PC-9 (cell line): Measurements from ENCODE around the gene MOCOS. TPM values are rescaled to one million over a fixed set of nuclear protein-coding genes. Genes with fewer than 3 reads are reported as not detected.

Experiments used
- BruUV-seq: library from RNA; stranded (reverse); fragments of 400-500 nt; replicated peaks from 2 replicates; lab custom pipeline; 2021; lab: Mats Ljungman, UMichigan
- CTCF ChIA-PET: fragments of 300-600 bp; sonication (Branson Sonifier 250); formaldehyde crosslinking; loops from one replicate; lab custom pipeline; 2022; ENCODE audit warnings: antibody characterized with exemption; lab: Charles Lee
- POLR2A ChIA-PET: fragments of 300-600 bp; sonication (Branson Sonifier 250); formaldehyde crosslinking; loops from one replicate; lab custom pipeline; 2022; ENCODE audit warnings: antibody characterized with exemption; ENCODE audit not compliant: unreplicated experiment; lab: Charles Lee
- DNase-seq, 2 experiments: peaks; one replicate each; pipeline versions ENCODE4 v3.0.0 to v3.0.0-alpha.2; 2015 to 2022; ENCODE audit warnings: mixed read lengths in 1 of 2
- H2AFZ ChIP-seq: fragments of 200-600 bp; sonication (generic); 2 replicates; pipeline ENCODE4 v1.8.1; 2017; ENCODE audit warnings: antibody characterized with exemption
- H3F3A ChIP-seq: fragments of 200-600 bp; sonication (generic); 2 replicates; pipeline ENCODE4 v1.8.1; 2017; ENCODE audit warnings: antibody characterized with exemption, mild to moderate bottlenecking, low read depth; ENCODE audit not compliant: insufficient read depth
- H3K27ac ChIP-seq: fragments of 200-600 bp; sonication (generic); 2 replicates; pipeline ENCODE4 v1.6.1; 2016; ENCODE audit warnings: mixed run types
- H3K27me3 ChIP-seq: fragments of 200-600 bp; sonication (generic); 2 replicates; pipeline ENCODE4 v1.6.1; 2016; ENCODE audit warnings: low read depth, mixed run types; ENCODE audit not compliant: insufficient read depth
- H3K36me3 ChIP-seq: fragments of 200-600 bp; sonication (generic); 2 replicates; pipeline ENCODE4 v1.6.1; 2016; ENCODE audit warnings: low read depth, mixed run types
- H3K4me1 ChIP-seq: fragments of 200-600 bp; sonication (generic); replicated peaks from 2 replicates; pipeline ENCODE4 v1.6.1; 2016; ENCODE audit warnings: mixed run types; ENCODE audit not compliant: insufficient read depth
- H3K4me2 ChIP-seq: fragments of 200-600 bp; sonication (generic); 2 replicates; pipeline ENCODE4 v1.6.1; 2017; ENCODE audit warnings: mixed run types
- H3K4me3 ChIP-seq: fragments of 200-600 bp; sonication (generic); 2 replicates; pipeline ENCODE4 v1.6.1; 2016; ENCODE audit warnings: mixed run types
- H3K79me2 ChIP-seq: fragments of 200-600 bp; sonication (generic); 2 replicates; pipeline ENCODE4 v1.6.1; 2017; ENCODE audit warnings: low read depth, mixed run types
- H3K9me2 ChIP-seq: fragments of 200-600 bp; sonication (generic); 2 replicates; pipeline ENCODE4 v1.8.1; 2017; ENCODE audit warnings: mild to moderate bottlenecking; ENCODE audit not compliant: insufficient read depth
- H3K9me3 ChIP-seq: fragments of 200-600 bp; sonication (generic); 2 replicates; pipeline ENCODE4 v1.8.1; 2016; ENCODE audit warnings: low read depth; ENCODE audit not compliant: insufficient read depth
- H4K20me1 ChIP-seq: fragments of 200-600 bp; sonication (generic); 2 replicates; pipeline ENCODE4 v1.8.1; 2017; ENCODE audit not compliant: insufficient read depth
- CTCF ChIP-seq: fragments of 200-600 bp; sonication (generic); conservative IDR thresholded peaks from 2 replicates; pipeline ENCODE4 v1.6.1; 2017; ENCODE audit warnings: mixed run types, antibody characterized with exemption, mild to moderate bottlenecking, moderate library complexity
- EZH2 ChIP-seq: fragments of 200-600 bp; sonication (generic); IDR thresholded peaks from 2 replicates; pipeline ENCODE4 v1.8.0; 2017; ENCODE audit warnings: antibody characterized with exemption, low read depth
- intact Hi-C: fragments of 100-400 bp; cut with micrococcal nuclease; formaldehyde crosslinking; loops from one replicate; pipeline ENCODE4 v1.10.0; 2022; ENCODE audit not compliant: unreplicated experiment
- total RNA-seq: library from RNA; stranded (reverse); gene quantifications from 2 replicates; pipeline ENCODE4 v1.2.3, GENCODE V29; 2021

Gene MOCOS
- total RNA-seq, 1 experiment from 2014 or later = 30.4 TPM

DNA sequence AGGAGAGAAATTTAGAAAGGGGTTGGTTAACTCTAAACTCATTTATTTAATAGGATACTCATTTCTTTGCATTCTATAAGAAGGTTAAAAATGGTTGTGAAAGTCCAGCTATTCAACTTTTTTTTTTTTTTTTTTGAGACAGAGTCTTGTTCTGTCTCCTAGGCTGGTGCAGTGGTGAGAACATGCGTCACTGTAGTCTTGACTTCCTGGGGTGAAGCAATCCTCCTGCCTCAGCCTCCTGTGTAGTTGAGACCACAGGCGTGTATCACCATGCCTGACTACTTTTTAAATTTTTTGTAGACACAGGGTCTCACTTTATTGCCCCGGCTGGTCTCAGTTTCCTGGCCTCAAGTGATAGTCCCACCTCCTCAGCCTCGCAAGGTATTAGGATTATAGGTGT lies 45.7 kb upstream of the MOCOS start:
- ChIA-PET POLR2A (no interaction called here), CTCF (no interaction called here)
- H3K9me2 ChIP-seq = no peaks in the 10 kb centered on the region
- H3K9me3 ChIP-seq = no peaks in the 10 kb centered on the region
- no peaks in the 10 kb centered on the region for H4K20me1 ChIP-seq
- no peak for DNase-seq
- no peaks in the 10 kb centered on the region for H3K27me3 ChIP-seq
- 0 out of 2 replicates have a peak, but pooled peaks cover 4% of the 10 kb centered on the region for H3K36me3 ChIP-seq
- no TSS peak for BruUV-seq
- H3K79me2 ChIP-seq = no peaks in the 10 kb centered on the region
- no peak overlapping the region for H3K4me3 ChIP-seq
- TF ChIP-seq CTCF (no peak), EZH2 (no peak)
- H3K4me2 ChIP-seq = no peak overlapping the region
- intact Hi-C loops = no loop called here
- H3K4me1 ChIP-seq = no peaks in the 10 kb centered on the region
- H3K27ac ChIP-seq = no peak overlapping the region
- no peak overlapping the region for H2AFZ ChIP-seq
- no peaks in the 10 kb centered on the region for H3F3A ChIP-seq

GRCh38 chr18:36142751-36143150 lies 44.5 kb upstream of the MOCOS start:
- no TSS peak for BruUV-seq
- ChIA-PET POLR2A (no interaction called here), CTCF (no interaction called here)
- TF ChIP-seq EZH2 = no peak
- 0 out of 2 replicates have a peak, but pooled peaks cover 4% of the 10 kb centered on the region for H3K36me3 ChIP-seq
- no peak overlapping the region for H2AFZ ChIP-seq
- intact Hi-C loops = no loop called here
- no peaks in the 10 kb centered on the region for H3K9me2 ChIP-seq
- H3K4me2 ChIP-seq = no peak overlapping the region
- no peak overlapping the region for H3K4me3 ChIP-seq
- no peaks in the 10 kb centered on the region for H3K27me3 ChIP-seq
- no peaks in the 10 kb centered on the region for H3K9me3 ChIP-seq
- H3K27ac ChIP-seq = no peak overlapping the region
- H3K79me2 ChIP-seq = no peaks in the 10 kb centered on the region
- H3F3A ChIP-seq = no peaks in the 10 kb centered on the region
- no peaks in the 10 kb centered on the region for H4K20me1 ChIP-seq
- no peaks in the 10 kb centered on the region for H3K4me1 ChIP-seq
- DNase-seq = no peak

- intact Hi-C loops = no loop called here
- Histone ChIP-seq H3K27ac (no peak overlapping the region), H3K36me3 (0 out of 2 replicates have a peak, but pooled peaks cover 4% of the 10 kb centered on the region), H3K4me2 (no peak overlapping the region), H3K9me2 (no peaks in the 10 kb centered on the region), H4K20me1 (no peaks in the 10 kb centered on the region), H3K79me2 (no peaks in the 10 kb centered on the region), H3K4me3 (no peak overlapping the region), H3F3A (no peaks in the 10 kb centered on the region), H3K27me3 (no peaks in the 10 kb centered on the region), H3K4me1 (no peaks in the 10 kb centered on the region), H3K9me3 (no peaks in the 10 kb centered on the region), H2AFZ (no peak overlapping the region)
- no peak for TF ChIP-seq CTCF
- no peak for TF ChIP-seq EZH2
- ChIA-PET POLR2A (no interaction called here), CTCF (no interaction called here)
- no peak for DNase-seq
- BruUV-seq = no TSS peak
These were observed 43.9 kb upstream of the MOCOS start for GRCh38 chr18:36143391-36143790.
